ENCODE measurements around the gene ZFYVE27. TPM values are rescaled to one million over a fixed set of nuclear protein-coding genes. Genes with fewer than 3 reads are reported as not detected.

The ZFYVE27 gene
- total RNA-seq, 2 experiments from 2014 or later: 23.9 to 31.9 TPM

DNA sequence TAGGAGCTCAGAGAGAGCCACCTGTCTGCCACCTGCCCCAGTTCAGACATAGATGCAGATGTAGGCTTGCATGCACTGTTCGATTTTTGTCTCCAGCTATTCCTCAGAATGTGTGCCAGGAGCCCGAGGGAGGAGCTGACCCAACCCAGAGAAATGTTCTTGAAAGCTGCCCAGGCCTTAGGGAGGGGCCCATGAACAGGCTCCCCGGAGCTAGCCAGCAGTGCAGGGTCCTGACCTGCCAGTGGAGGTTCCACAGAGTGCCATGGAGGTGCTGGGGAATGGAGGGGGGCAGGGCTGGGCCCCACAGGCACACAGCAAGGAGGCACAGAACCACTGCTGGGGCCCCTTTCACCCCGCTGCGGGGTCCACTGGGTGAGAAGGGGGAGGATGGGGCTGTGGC lies 64.5 kb downstream of the ZFYVE27 start:
- CTCF ChIA-PET: interaction anchor here (1.0 to 1.6 kb wide), 3 partner anchors 10 to 68 kb away, joined by 3 to 5 read pairs (median 3); no protein-coding TSS in a partner anchor
- no peak overlapping the region for H3K27ac Mint-ChIP-seq

DNA sequence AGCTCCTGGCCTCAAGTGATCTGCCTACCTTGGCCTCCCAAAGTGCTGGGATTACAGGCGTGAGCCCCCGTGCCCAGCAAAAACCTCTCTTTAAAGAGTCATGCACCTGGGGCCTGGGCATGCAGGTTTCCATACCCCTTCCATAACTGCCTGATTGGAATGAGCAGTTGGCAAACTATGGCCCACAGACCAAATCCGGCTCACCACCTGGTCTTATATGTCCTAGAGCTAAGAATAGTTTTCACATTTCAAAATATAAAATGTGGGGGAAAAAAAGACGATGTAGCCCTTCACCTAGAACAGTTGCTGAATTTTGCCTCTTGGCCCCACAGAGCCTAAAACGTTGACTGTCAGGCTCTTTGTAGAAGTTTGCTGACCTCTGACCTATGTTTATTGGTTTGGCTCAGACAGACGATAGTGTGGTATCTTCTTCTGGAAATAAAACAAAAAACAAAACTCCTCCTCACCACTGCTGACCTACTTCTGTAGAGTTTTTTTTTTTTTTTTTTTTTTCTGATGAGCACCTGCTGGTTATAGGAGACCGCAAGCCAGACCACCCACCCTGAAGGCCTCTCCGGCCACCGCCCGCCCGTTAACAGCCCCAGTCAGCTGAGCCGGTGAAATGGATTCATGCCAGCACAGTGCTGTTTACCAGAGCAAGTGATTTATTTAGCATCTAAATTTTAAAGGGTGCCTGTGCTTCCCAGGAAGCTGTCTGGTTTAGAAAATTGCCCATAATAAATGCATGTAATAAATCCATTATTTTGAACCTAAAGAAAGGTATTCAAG lies 68.4 kb downstream of the ZFYVE27 start:
- H3K4me1 Mint-ChIP-seq: no peaks in the 10 kb centered on the region
- no peak overlapping the region for H3K27ac Mint-ChIP-seq
- ChIA-PET CTCF (interaction anchor here (0.6 to 2.6 kb wide), 4 partner anchors 38 to 892 kb away, joined by 3 to 8 read pairs (median 4); no protein-coding TSS in a partner anchor), POLR2A (no interaction called here)
- no peak for DNase-seq
- H3K9me3 Mint-ChIP-seq: no peaks in the 10 kb centered on the region
- H3K36me3 Mint-ChIP-seq (ENCODE audit: low read depth): no peaks in the 10 kb centered on the region
- peaks cover 4% of the 10 kb centered on the region for H3K27me3 Mint-ChIP-seq
- no peak overlapping the region for H3K4me3 Mint-ChIP-seq

More for the DNA sequence above, 64.5 kb downstream of the ZFYVE27 start:
- Mint-ChIP-seq H3K36me3 (ENCODE audit: low read depth) (peaks cover 19% of the 10 kb centered on the region), H3K4me3 (no peak overlapping the region), H3K4me1 (peaks cover 12% of the 10 kb centered on the region), H3K27me3 (peaks cover 6% of the 10 kb centered on the region), H3K9me3 (peaks cover 17% of the 10 kb centered on the region)
- POLR2A ChIA-PET: no interaction called here
- no peak for DNase-seq

DNA sequence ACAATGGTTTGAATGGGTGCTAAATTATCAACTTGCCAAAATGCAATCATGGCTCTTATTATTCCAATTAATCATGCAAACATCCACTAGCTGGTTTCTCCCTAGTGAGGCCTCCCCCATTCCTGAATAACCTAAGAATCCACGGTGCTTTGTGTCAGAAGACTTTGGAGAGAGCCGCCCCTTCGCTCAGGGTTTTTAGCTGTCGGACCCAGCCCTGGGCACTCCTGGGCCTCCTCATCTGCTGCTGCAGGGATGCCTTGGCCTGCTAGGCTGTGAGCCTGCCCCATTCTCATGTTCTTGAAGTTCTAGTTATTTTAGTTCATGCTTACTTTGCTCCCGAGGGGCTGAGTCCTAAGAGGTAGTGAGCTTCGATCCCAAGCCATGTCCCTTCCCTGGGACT lies 69.0 kb downstream of the ZFYVE27 start:
- Mint-ChIP-seq H3K27ac (no peak overlapping the region), H3K4me3 (no peak overlapping the region), H3K27me3 (peaks cover 4% of the 10 kb centered on the region), H3K9me3 (no peaks in the 10 kb centered on the region), H3K36me3 (ENCODE audit: low read depth) (no peaks in the 10 kb centered on the region), H3K4me1 (no peaks in the 10 kb centered on the region)
- CTCF ChIA-PET: interaction anchor here (0.5 to 2.6 kb wide), 4 partner anchors 63 to 891 kb away, joined by 3 to 8 read pairs (median 3); no protein-coding TSS in a partner anchor
- POLR2A ChIA-PET: no interaction called here
- DNase-seq: no peak

DNA sequence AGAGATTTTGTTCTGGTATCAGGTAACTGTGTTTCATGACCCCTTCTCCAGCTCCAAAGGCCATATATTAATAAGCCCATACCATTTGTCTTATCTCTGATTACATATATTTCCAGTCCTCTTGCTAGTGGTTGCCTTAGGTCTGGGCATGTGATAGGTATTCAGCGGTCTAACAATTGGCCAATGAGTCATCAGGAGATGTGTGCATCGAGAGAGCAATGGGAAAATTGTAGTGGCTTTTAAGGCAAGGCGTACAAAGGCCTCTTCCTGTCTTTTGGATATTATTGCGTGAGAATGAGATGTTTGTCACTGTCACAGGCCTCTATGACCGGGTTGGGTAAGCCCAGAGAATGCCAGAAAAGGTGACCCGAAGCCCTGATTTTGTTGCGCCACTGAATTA lies 73.5 kb downstream of the ZFYVE27 start:
- ChIA-PET POLR2A (no interaction called here), CTCF (interaction anchor here (0.8 kb wide), 1 partner anchor 11 kb away, joined by 3 read pairs; no protein-coding TSS in a partner anchor)
- no peaks in the 10 kb centered on the region for H3K27me3 Mint-ChIP-seq

More for the DNA sequence above, 73.5 kb downstream of the ZFYVE27 start:
- H3K9me3 Mint-ChIP-seq: no peaks in the 10 kb centered on the region
- no peak overlapping the region for H3K27ac Mint-ChIP-seq
- no peak overlapping the region for H3K4me3 Mint-ChIP-seq
- no peaks in the 10 kb centered on the region for H3K36me3 Mint-ChIP-seq (ENCODE audit: low read depth)
- DNase-seq: no peak
- no peaks in the 10 kb centered on the region for H3K4me1 Mint-ChIP-seq

Other genes starting within 250 kb of the ZFYVE27 start
- gene MMS19, start 238.7 kb upstream of the ZFYVE27 start, total RNA-seq: 10 to 100 TPM; 64.7 to 68.6 TPM
- gene UBTD1, start 238.2 kb upstream of the ZFYVE27 start, total RNA-seq: under 1 TPM; 0.50 to 0.72 TPM
- under 1 TPM in 1 of 2 experiments, not detected in 1; 0.37 TPM for gene ANKRD2, start 164.3 kb upstream of the ZFYVE27 start, total RNA-seq
- not detected for gene HOGA1, start 152.7 kb upstream of the ZFYVE27 start, total RNA-seq
- gene C10orf62, start 147.4 kb upstream of the ZFYVE27 start, total RNA-seq: not detected
- 1 to 10 TPM; 1.2 to 1.3 TPM for gene MORN4, start 103.6 kb upstream of the ZFYVE27 start, total RNA-seq
- 10 to 100 TPM in 1 of 2 experiments, 1 to 10 TPM in 1; 9.9 to 10.1 TPM for gene PI4K2A, start 96.5 kb upstream of the ZFYVE27 start, total RNA-seq
- under 1 TPM; 0.58 to 0.94 TPM for gene AVPI1, start 49.9 kb upstream of the ZFYVE27 start, total RNA-seq
- gene MARVELD1, start 23.4 kb upstream of the ZFYVE27 start, total RNA-seq: 1 to 10 TPM; 1.3 to 1.8 TPM
- not detected for gene SFRP5, start 34.9 kb downstream of the ZFYVE27 start, total RNA-seq
- 10 to 100 TPM; 12.2 to 12.6 TPM for gene GOLGA7B, start 112.7 kb downstream of the ZFYVE27 start, total RNA-seq

Measured in activated CD4-positive, alpha-beta T cell treated with anti-CD3 and anti-CD28 coated beads, Interleukin-2, amount 10 ng/mL, durations not matched to agents 7 days and 5 days (primary cell).